Omental fat pad (tissue), 4 donors: ENCODE measurements around the gene KRT86. TPM values are rescaled to one million over a fixed set of nuclear protein-coding genes. Genes with fewer than 3 reads are reported as not detected.

Experiments used
- ATAC-seq: fragments of 150-250 bp; one replicate; pipeline ENCODE4 v1.9.1; 2016; ENCODE audit warnings: mild to moderate bottlenecking, moderate library complexity; ENCODE audit not compliant: low FRiP score
- DNase-seq: peaks from one replicate; pipeline ENCODE4 v3.0.0-alpha.2; 2019; ENCODE audit warnings: low spot score
- CTCF ChIP-seq, 3 donors: fragments of 450-650 bp; IDR thresholded peaks; one replicate each; pipeline ENCODE4 v1.5.1; 2016 to 2017; ENCODE audit warnings: antibody characterized with exemption in 3 of 3, mild to moderate bottlenecking in 3 of 3, moderate library complexity in 2 of 3
- total RNA-seq, 4 donors: library from RNA; depleted of rRNA; stranded (reverse); fragments of >200 nt; gene quantifications; one replicate each; pipeline ENCODE4 v1.1.0, GENCODE V29; 2016

KRT86 gene
- total RNA-seq, 4 donors from 2014 or later = 0.37 TPM; not detected in 3

GRCh38 chr12:52234223-52234810 lies 40.1 kb upstream of the KRT86 start:
- no peak for ATAC-seq
- DNase-seq = peak; percentile 6
- TF ChIP-seq CTCF (IDR thresholded peaks at IDR 0.05) = no peak

GRCh38 chr12:52235001-52235764 lies 39.3 kb upstream of the KRT86 start:
- ATAC-seq = no peak
- peak; percentile 17 for DNase-seq
- TF ChIP-seq CTCF (IDR thresholded peaks at IDR 0.05) = no peak

GRCh38 chr12:52235822-52236361 lies 38.6 kb upstream of the KRT86 start:
- ATAC-seq (no peak), DNase-seq (peak; percentile 16)
- no peak for TF ChIP-seq CTCF (IDR thresholded peaks at IDR 0.05)

DNA sequence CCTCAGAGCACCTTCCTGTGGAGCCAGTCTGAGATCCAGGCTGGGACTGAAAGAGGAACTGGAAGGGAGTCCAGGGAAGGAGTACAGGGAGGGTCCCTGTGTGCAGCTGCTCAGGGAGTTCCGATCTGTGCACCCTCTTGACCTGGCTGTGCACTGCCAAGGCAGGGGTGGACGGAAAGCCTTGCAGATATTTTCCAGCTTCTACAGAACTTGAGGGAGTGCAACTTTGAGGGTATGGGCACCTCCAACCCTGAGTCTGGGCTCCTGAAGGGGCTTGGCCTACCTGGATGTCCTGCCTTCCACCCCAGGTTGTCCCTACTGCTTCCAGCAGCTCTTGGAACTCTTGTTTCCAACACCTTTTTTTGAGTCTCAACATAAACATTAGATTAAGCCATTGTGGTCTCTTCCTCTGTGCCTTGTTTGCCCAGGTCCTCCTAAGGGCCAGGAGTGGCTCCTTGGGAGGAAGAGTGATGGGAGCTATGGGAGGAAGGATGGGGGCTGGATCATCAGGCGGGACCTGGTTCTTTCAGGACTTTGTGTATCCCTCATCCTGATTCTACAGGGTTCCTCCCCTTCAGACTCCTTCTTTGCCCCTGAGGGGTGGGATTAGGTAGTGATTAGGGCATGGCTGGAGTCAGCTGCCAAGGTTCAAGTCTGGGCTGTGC lies 37.9 kb upstream of the KRT86 start:
- TF ChIP-seq CTCF (IDR thresholded peaks at IDR 0.05) = no peak
- no peak for ATAC-seq
- DNase-seq = no peak

DNA sequence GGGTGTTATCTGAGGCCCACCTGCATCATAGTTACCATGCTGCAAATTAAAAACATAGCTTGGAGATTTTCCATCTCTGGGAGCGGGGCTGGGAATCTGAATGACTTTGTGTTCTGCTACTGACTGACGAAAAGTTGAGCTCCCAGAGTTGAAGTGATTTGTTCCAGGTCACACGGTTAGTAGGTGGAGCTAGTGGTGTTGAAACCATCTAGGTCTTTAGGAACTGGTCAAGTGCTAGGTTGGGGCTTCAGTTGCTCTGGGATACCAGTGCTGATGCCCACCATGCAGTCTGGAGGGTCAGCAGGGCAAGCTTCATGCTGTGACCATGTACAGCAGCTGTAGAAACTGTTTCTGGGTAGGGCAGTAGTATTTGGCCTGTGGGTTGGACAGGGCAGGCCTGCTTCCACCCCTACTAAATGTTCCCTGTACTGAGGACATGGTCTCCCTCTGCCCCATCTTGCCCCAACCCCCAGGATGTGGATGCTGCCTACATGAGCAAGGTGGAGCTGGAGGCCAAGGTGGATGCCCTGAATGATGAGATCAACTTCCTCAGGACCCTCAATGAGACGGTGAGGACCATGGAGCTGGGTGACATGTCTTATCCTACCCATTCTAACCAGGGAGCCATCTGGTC lies 36.1 kb upstream of the KRT86 start:
- ATAC-seq = no peak
- no peak for TF ChIP-seq CTCF (IDR thresholded peaks at IDR 0.05)
- no peak for DNase-seq

- no peak for ATAC-seq
- no peak for TF ChIP-seq CTCF (IDR thresholded peaks at IDR 0.05)
- no peak for DNase-seq
Observed at GRCh38 chr12:52238916-52239646, 35.4 kb upstream of the KRT86 start.
